HG03521 (cell line): ENCODE results near the gene GPN1.
"Not testable (repeated sequence)": the region's sequence is repeated elsewhere in the genome, so short reads cannot be mapped to it uniquely, and the experiment has no call there.

Source experiments
- ATAC-seq: cut with Tn5 transposase; IDR thresholded peaks from one replicate; pipeline ENCODE4 v1.9.1; 2021; ENCODE audit warnings: mild to moderate bottlenecking, moderate library complexity; ENCODE audit not compliant: unreplicated experiment

Gene GPN1

GRCh38 chr2:27664622-27665363 is 35.9 kb downstream of the GPN1 start:
- no peak for ATAC-seq

GRCh38 chr2:27667446-27667845 is 38.6 kb downstream of the GPN1 start:
- no peak for ATAC-seq

- no peak for ATAC-seq
These were observed 42.4 kb downstream of the GPN1 start for GRCh38 chr2:27671235-27671634.

- no peak for ATAC-seq
These were observed 44.1 kb downstream of the GPN1 start for GRCh38 chr2:27672723-27673486.

DNA sequence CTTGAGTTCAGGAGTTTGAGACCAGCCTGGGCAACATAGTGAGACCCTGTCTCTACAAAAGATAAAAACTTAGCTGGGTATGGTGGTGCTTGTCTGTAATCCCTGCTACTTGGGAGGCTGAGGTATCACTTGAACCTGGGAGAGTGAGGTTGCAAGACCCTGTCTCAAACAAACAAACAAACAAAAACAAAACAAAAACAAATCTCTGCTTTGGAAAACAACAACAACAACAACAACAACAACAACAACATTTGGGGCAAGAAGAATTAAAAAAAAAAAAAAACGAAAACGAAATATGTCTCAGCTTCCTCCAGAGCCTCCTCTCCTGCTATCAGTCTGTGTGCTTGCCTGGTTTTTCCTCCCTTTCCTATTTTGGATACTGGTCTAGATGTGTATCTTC is 51.7 kb downstream of the GPN1 start:
- no peak for ATAC-seq

DNA sequence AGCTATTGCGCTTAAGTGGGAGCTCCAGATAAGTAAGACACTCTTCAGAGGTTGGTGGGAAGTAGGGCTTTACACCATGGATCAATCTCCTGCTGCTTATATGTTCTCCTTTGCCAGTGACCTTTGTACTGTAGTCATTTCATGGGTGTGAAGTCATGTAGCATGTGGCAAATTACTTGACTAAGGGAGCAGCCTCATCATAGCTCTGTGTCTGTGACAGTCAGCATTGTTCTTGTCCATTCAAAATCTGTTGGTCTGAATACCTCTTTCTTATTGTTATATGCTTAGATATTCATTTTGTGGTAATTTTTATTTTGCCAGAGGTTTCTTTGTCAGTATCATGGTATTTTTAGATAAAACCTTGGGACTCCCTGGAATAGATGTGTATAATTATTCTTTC is 53.0 kb downstream of the GPN1 start:
- ATAC-seq = no peak

- ATAC-seq = not testable (repeated sequence)
These were observed 53.5 kb downstream of the GPN1 start for GRCh38 chr2:27682334-27682771.

DNA sequence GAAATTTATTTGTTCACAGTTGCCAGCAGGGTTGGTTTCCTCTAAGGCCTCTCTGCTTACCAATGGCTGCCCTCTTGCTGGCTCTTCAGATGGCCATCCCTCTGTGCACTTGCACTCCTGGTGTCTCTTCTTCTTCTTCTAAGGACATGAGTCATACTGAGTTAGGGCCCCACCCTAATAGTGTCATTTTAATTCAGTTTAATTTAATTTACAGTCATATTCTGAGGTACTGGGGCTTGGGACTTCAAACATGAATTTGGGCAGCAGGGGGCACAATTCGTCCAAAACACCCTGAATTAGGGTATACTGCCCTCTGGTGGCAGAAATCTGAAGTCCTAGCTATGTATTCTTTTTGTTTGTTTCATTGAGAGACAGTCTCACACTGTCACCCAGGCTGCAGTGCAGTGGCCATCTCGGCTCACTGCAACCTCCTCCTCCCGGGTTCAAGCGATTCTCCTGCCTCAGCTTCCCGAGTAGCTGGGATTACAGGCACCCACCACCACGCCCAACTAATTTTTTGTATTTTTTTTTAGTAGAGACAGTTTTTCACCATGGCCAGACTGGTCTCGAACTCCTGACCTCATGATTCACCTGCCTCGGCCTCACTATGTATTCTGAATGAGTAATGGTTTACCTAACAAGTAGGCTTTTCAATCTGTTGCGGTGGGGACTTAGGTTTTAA is 54.7 kb downstream of the GPN1 start:
- peak; percentile 78 for ATAC-seq

- not testable (repeated sequence) for ATAC-seq
These were observed 56.2 kb downstream of the GPN1 start for GRCh38 chr2:27685006-27685405.

DNA sequence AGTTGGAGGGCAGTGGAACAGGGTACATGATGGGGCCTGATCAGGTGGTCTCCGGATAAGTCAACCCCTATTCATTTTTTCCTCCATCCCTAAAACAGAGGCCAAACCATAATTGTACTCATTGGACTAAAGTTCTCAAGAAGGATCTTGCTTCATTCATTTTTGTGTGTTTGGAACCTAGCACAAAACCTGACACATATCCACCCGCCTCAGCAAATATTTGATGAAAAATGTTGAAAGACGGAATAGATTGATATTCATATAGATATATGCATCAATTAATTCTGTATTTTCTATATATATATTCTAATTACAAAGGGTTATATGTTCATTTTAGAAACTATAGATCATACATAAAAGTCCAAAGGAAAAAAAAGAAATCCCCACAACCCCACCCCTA is 56.7 kb downstream of the GPN1 start:
- ATAC-seq = no peak

DNA sequence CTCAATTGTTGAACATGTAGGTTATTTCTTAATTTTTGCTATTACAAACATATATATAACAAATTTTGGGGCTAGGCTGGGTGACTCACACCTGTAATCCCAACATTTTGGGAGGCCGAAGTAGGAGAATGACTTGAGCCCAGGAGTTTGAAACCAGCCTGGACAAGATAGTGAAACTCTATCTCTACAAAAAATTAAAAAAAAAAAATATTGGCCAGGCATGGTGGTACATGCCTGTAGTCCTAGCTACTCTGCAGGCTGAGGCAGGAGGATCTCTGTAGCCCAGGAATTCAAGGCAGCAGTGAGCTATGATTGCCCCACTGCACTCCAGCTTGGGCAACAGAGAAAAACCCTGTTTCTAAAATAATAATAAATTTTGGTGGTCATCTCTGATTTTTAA is 58.4 kb downstream of the GPN1 start:
- no peak for ATAC-seq

DNA sequence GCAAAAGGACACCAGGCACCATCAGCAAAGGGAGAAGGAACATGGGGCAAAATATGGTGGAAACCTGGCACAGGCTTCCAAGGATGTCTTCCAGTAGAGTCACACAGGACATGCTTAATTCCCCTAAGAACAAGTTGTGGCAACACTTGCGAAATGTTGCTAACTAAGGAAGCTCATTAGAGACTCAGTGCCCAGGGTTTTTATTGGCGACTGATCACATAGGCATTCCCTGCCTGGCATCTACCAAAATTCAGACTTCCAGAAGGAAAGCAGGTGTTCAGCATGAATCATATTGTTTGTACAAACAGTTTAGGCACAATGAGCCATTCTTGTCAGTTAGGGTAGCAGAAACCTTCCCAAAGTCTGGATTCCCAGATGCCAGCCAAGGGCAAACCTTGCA is 60.6 kb downstream of the GPN1 start:
- no peak for ATAC-seq

DNA sequence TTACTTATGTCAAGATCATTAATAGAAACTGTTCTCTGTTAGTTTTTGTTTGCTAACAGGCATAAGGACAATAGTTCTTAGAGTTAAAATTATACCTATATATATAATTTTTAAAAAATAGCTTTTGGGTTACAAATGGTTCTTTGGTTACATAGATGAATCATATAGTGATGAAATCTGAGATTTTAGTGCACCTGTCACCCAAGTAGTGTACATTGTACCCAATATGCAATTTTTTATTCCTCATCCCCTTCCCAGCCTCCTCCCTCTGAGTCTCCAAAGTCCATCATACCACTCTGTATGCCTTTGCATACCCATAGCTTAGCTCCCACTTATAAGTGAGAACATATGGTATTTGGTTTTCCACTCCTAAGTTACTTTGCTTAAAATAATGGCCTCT is 61.2 kb downstream of the GPN1 start:
- no peak for ATAC-seq

GRCh38 chr2:27697660-27698059 is 68.8 kb downstream of the GPN1 start:
- no peak for ATAC-seq
